HG02610 (cell line): Measurements from ENCODE around the gene ZBTB7B.
"Not testable (repeated sequence)": the region's sequence is repeated elsewhere in the genome, so short reads cannot be mapped to it uniquely, and the experiment has no call there.

Experiments
- ATAC-seq: cut with Tn5 transposase; IDR thresholded peaks from one replicate; pipeline ENCODE4 v1.9.1; 2021; ENCODE audit warnings: mild to moderate bottlenecking, moderate library complexity; ENCODE audit not compliant: unreplicated experiment

ZBTB7B gene

DNA sequence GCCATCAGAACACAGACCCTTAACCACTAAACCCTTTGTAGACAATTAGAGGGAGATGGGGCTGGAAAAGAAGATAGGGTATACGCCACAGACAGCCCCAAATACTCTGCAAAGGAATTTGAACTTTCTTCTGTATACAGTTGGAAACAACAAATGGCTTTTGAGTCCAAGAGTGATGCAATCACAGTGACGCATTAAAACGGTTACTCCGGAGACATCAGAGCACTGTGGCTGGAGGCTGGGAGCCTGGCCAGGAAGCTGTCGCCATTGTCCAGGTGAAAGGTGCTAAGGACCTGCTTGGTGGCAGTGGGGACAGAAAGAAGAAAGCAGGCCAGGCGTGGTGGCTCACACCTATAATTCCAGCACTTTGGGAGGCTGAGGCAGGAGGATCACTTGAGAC lies 15.3 kb upstream of the ZBTB7B start:
- ATAC-seq = no peak

GRCh38 chr1:154988058-154988954 lies 14.3 kb upstream of the ZBTB7B start:
- no peak for ATAC-seq

DNA sequence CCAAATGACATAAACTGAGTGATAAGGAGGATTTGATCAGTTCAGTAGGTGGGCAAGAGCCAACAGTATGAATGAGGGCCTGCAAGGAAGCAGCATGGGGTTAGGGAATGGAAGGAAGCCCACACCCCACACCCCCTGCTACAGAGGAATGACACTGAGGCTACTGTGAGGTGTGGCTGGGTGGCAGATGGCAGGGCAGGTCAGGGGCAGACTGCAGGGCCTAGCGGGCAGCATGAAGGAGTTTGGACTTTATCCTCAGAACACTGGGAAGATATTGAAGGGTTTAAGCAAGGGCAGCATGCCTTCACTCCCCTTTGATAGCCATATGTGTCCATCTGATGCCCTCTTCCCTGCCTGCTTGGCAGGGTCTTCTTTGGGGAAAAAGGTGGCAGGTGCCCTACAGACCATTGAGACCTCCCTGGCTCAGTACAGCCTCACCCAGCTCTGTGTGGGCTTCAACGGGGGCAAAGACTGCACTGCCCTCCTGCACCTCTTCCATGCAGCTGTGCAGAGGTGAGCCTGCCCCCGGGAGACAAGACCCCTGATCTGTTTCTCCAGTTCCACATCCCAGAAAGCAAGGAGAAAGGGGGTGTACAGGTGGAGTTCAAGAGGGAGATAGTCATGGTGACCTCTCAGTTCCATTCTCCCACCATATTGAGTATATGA lies 13.3 kb upstream of the ZBTB7B start:
- no peak for ATAC-seq

DNA sequence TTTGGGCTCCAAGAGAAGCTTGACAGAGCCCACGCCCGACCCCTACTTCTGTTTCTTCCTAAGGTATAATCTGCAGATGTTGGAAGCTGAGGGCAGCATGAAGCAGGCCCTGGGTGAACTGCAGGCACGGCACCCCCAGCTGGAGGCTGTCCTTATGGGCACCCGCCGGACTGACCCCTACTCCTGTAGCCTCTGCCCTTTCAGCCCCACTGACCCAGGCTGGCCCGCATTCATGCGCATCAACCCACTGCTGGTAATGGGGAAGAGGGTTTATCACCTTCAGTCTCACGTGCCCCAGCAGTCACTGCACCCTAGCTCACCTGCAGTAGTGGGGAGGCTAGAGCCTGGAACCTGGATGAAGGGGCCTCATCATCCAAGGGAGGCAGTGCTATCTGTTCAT lies 12.3 kb upstream of the ZBTB7B start:
- ATAC-seq = no peak

DNA sequence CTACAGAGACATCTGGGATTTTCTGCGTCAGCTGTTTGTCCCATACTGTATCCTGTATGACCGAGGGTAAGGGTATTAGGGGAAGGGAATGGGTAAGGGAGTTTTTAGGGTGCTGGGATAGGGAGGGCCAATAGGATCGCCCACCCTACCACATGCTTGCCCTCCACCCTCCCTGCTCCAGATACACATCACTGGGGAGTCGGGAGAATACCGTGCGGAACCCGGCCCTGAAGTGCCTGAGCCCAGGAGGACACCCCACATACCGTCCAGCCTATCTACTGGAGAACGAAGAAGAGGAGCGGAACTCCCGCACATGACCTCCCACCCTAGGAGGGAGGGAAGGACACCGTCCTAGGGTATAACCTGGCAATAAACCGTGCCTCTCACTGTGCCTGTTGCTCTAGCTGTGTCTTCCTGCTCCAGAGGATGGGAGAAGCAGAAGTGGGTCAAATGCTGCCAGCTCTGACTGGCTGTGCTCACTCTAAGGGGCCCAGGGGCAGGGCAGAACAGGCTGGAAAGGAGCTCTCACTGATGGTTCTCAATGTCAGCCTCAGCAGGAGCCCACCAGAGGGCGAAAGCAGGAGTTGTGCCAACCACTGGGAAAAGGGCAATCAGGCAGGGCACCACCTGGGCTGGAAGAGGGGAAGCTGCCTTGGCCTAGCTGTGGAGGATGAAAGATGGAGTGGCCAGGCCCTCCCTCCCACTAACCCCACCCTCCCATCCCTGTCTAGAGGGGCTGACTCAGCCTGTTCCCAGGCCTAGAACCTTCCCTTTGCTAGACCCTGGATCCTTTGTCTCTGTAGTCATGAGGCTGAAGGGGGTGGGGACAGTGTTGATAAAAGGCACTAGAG lies 9.7 kb upstream of the ZBTB7B start:
- ATAC-seq = no peak

- ATAC-seq = no peak
Measured at GRCh38 chr1:154993572-154994268, 8.9 kb upstream of the ZBTB7B start, which contains the start of gene LENEP. LENEP (plus strand) TSS chr1:154993586; CDS start chr1:154993608, 22 bp downstream.

DNA sequence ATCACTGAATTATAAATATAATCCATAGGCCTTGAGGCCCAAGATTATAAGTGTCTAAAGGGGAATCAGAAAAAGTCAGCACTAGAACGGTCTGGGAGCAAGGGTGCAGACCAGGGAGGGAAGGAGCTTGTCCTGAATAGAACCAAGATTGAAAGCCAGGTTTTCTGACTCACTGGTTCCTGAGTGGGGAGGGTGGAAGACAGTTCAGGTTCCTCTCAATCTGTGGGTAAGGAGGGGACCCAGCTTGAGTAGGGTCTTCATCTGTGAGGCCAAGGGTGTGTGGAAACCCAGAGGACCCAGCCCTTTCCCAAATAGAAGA lies 8.4 kb upstream of the ZBTB7B start:
- no peak for ATAC-seq

DNA sequence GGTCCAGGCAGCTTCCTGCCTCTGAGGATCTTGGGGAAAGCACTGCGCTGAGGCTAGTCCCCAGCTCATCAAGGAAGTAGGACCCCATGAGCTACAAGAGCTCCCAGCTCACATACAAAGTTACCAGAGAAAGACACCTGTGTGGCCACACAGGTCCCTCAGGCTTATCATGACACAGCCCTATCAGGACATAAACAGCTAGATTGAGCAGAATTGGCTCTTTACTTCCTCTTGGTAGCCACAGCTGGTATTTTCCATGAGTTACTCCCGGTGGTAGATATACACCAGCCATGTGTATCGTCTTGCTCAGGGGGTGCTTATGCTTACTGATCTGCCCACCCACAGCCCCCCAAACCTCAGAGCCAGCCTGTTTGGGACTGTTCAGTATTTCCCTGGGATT lies 8.0 kb upstream of the ZBTB7B start:
- ATAC-seq = no peak

- not testable (repeated sequence) for ATAC-seq
Measured at GRCh38 chr1:154995301-154995983, 7.2 kb upstream of the ZBTB7B start.

GRCh38 chr1:154996966-154997701 lies 5.5 kb upstream of the ZBTB7B start:
- no peak for ATAC-seq

DNA sequence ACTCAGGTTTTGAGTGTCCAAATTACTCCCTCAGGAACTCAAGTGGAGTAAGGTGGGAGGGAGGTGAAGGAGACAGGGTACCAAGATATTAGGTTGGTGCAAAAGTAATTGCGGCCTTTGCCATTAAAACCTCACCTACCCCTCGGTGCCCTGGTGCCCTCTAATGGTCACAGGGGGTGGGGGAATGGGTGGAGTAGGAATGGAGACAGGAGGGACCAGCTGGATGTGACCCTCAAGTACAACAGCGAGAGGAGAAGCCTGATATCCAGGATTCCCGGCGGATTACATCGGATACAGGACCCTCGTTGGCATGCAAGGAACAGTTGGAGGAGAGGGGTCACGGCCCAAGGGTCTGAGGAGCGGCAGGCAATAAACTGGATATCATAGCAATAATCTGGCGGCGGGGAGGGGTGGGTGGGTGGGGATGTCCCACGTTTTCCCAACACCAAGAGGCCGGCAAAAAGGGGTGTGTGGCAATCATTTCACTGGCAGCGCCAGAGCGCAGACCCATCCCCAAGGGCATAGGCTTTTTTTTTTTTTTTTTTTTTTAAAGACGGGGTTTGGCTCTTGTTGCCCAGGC lies 4.3 kb upstream of the ZBTB7B start:
- no peak for ATAC-seq

DNA sequence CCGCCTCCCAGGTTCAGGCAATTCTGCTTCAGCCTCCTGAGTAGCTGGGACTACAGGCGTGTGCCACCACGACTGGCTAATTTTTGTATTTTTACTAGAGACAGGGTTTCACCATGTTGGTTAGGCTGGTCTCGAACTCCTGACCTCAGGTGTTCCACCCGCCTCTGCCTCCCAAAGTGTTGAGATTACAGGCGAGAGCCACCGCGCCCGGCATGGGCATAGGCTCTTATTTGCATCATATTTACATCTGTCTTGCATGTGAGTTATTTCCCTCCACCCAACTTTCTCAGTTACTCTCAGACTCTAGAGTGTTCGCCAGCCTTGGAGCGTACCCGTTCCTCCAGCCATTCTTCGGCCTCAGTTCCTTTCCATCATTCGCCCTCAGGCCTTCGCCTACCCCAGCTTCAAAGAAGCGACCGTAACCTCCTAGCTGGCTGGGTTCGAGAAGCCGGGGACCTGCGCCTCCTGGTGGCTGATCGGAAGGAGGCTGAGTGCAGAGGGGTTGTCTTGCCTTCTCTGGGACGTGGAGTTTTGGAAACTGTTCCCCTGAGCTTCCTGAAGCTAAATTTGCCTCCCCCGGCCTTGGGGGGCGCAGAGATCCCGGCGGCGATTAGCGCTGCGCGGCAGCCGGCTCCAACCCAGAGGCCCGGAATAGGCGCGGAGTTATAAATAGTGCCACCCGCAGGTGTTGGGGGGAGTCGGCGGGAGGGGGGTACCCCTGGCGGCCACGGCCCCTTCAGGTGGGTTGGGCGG lies 3.6 kb upstream of the ZBTB7B start:
- ATAC-seq = no peak

GRCh38 chr1:154999571-155000410 lies 2.8 kb upstream of the ZBTB7B start:
- ATAC-seq = no peak

DNA sequence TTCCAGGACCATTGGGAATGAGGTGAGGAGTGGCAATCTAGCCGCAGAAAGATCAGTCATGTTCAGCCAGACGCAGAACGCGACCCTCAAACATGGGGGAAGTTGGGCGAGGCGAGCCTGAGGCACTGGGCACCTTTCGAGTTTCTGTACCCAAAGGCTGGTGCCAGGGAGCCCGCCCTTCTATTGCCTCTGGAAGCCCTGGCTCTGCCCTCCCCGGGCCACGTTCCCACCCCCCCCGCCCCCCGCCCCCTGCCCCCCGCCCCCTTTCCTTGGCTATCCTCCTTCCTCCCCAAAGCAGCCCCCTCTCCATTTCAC lies 2.2 kb upstream of the ZBTB7B start:
- ATAC-seq = no peak

- ATAC-seq = peak; percentile 43
Measured at GRCh38 chr1:155000726-155001424, 1.7 kb upstream of the ZBTB7B start.

- ATAC-seq = no peak
Measured at GRCh38 chr1:155001425-155001674, 1.3 kb upstream of the ZBTB7B start.

DNA sequence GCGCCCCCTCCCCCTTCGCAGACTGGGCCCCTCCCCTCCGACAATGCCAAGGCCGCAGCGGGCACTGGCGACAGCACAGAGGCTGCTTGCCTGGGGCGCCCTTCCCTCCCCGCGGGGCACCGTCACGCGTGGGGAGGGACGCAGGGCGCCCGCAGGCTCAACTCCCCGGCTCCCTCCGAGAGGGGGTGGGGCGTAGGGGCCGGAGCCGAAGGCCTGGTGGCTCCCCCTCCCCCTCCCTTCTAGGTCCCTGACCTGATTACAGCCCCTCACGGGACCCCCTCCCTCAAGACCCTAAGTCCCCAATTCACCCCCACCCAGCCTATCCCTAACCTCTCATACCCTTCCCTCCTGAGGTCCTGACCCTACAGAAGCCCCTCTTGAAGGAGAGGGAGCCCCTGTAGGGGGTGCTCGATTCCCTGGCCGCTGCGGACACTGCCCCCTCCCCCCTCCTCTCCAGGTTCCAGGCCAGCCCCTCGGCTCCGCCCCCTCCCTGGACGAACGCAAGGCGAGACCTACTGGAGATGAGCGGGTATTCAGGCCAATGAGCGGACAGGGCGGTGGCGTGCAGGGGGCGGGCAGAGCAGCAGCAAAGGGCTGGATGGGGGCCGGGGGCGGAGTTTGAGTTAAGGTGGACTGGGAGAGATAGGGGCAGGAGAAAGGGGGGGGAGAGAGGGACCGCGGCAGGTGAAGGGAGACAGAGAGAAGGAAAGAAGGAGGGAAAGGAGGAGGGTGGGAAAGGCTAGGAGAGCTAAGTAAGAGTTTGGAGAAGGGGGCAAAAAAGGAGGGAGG lies 733 bp upstream of the ZBTB7B start:
- ATAC-seq = peak; percentile 64
